OCI-LY3 (cell line): ENCODE results near the gene SRPK3.

Experiments
- H2AFZ ChIP-seq: fragments of 200-600, 300-600 bp; shearing (Covaris generic); 2 replicates; pipeline ENCODE4 v1.6.0; 2014; ENCODE audit warnings: antibody characterized with exemption, low read depth, low read length
- H3K27ac ChIP-seq: fragments of 200-600, 300-600 bp; sonication (generic); 2 replicates; pipeline ENCODE4 v1.5.1; 2014; ENCODE audit warnings: mild to moderate bottlenecking, low read length, moderate library complexity, mixed read lengths
- H3K27me3 ChIP-seq: fragments of 200-600, 300-600 bp; sonication (generic); 2 replicates; pipeline ENCODE4 v1.6.1; 2014; ENCODE audit warnings: low read depth, low read length, mixed read lengths
- H3K36me3 ChIP-seq: fragments of 200-600, 300-600 bp; sonication (generic); replicated peaks from 2 replicates; pipeline ENCODE3; 2014; ENCODE audit warnings: low read depth, low read length, mixed read lengths
- H3K4me1 ChIP-seq: fragments of 300-600, 200-600 bp; sonication (generic); 2 replicates; pipeline ENCODE4 v1.6.1; 2014; ENCODE audit warnings: low read length, mixed read lengths
- H3K4me2 ChIP-seq: fragments of 200-600, 300-600 bp; sonication (generic); 2 replicates; pipeline ENCODE4 v1.6.1; 2014; ENCODE audit warnings: low read length, mixed read lengths
- H3K4me3 ChIP-seq: fragments of 300-600, 200-600 bp; sonication (generic); 2 replicates; pipeline ENCODE4 v1.5.1; 2014; ENCODE audit warnings: antibody characterized with exemption, mild to moderate bottlenecking, low read length, moderate library complexity
- H3K79me2 ChIP-seq: fragments of 300-600, 200-600 bp; shearing (Covaris generic); 2 replicates; pipeline ENCODE4 v1.6.1; 2014; ENCODE audit warnings: mild to moderate bottlenecking, low read length, mixed read lengths
- H3K9ac ChIP-seq: fragments of 300-600, 200-600 bp; shearing (Covaris generic); 2 replicates; pipeline ENCODE4 v1.6.0; 2014; ENCODE audit warnings: mild to moderate bottlenecking, low read length, moderate library complexity
- H3K9me3 ChIP-seq: fragments of 200-600, 300-600 bp; shearing (Covaris generic); 2 replicates; pipeline ENCODE4 v1.6.1; 2014; ENCODE audit warnings: low read length, mixed read lengths; ENCODE audit not compliant: insufficient read depth
- H4K20me1 ChIP-seq: fragments of 200-600, 300-600 bp; sonication (generic); 2 replicates; pipeline ENCODE4 v1.6.1; 2016; ENCODE audit warnings: low read length, mixed read lengths; ENCODE audit not compliant: insufficient read depth
- EZH2phosphoT487 ChIP-seq: fragments of 200-600 bp; shearing (Covaris generic); IDR thresholded peaks from 2 replicates; pipeline ENCODE4 v1.6.1; 2018; ENCODE audit warnings: antibody characterized with exemption, mixed run types, low read depth
- TF ChIP-seq, protein P1 (sequence below): fragments of 200-600, 300-600 bp; sonication (generic); IDR thresholded peaks from 2 replicates; pipeline ENCODE4 v1.5.1; 2014; ENCODE audit warnings: antibody characterized with exemption, low read length, low read depth

The SRPK3 gene

DNA sequence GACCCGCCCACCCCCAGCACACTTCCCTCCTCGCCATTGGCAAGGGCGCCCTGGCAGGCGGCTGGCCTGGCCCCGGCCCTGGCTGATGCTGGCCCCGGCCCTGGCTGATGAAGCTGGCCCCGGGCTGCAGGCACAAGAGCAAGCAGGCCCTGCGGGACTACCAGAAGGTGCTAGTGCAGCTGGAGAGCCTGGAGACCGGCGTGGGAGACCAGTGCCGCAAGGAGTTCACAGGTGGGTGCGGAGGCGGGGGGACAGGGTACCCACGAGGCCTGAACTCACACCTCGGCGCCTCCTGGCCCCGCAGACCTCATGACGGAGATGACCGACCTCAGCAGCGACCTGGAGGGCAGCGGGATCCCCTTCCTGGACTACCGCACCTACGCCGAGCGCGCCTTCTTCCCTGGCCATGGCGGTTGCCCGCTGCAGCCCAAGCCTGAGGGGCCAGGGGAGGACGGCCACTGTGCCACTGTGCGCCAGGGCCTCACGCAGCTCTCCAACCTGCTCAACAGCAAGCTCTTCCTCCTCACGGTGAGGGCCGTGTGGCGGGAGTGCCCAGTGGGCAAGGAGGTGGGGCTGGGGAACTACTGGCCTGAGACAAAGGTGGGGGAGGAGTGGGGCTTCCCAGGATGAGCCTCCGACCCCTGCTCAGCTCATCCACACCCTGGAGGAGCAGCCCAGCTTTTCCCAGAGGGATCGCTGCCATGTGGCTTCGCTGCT is 6.1 kb upstream of the SRPK3 start:
- Histone ChIP-seq H4K20me1 (no peaks in the 10 kb centered on the region), H2AFZ (no peak overlapping the region), H3K27ac (no peak overlapping the region), H3K9me3 (no peaks in the 10 kb centered on the region), H3K36me3 (no peaks in the 10 kb centered on the region), H3K4me1 (no peaks in the 10 kb centered on the region), H3K79me2 (no peaks in the 10 kb centered on the region), H3K27me3 (no peaks in the 10 kb centered on the region), H3K4me2 (no peak overlapping the region), H3K4me3 (no peak overlapping the region), H3K9ac (no peak overlapping the region)
- TF ChIP-seq EZH2phosphoT487: no peak
- TF ChIP-seq, protein P1, sequence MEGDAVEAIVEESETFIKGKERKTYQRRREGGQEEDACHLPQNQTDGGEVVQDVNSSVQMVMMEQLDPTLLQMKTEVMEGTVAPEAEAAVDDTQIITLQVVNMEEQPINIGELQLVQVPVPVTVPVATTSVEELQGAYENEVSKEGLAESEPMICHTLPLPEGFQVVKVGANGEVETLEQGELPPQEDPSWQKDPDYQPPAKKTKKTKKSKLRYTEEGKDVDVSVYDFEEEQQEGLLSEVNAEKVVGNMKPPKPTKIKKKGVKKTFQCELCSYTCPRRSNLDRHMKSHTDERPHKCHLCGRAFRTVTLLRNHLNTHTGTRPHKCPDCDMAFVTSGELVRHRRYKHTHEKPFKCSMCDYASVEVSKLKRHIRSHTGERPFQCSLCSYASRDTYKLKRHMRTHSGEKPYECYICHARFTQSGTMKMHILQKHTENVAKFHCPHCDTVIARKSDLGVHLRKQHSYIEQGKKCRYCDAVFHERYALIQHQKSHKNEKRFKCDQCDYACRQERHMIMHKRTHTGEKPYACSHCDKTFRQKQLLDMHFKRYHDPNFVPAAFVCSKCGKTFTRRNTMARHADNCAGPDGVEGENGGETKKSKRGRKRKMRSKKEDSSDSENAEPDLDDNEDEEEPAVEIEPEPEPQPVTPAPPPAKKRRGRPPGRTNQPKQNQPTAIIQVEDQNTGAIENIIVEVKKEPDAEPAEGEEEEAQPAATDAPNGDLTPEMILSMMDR: no peak

DNA sequence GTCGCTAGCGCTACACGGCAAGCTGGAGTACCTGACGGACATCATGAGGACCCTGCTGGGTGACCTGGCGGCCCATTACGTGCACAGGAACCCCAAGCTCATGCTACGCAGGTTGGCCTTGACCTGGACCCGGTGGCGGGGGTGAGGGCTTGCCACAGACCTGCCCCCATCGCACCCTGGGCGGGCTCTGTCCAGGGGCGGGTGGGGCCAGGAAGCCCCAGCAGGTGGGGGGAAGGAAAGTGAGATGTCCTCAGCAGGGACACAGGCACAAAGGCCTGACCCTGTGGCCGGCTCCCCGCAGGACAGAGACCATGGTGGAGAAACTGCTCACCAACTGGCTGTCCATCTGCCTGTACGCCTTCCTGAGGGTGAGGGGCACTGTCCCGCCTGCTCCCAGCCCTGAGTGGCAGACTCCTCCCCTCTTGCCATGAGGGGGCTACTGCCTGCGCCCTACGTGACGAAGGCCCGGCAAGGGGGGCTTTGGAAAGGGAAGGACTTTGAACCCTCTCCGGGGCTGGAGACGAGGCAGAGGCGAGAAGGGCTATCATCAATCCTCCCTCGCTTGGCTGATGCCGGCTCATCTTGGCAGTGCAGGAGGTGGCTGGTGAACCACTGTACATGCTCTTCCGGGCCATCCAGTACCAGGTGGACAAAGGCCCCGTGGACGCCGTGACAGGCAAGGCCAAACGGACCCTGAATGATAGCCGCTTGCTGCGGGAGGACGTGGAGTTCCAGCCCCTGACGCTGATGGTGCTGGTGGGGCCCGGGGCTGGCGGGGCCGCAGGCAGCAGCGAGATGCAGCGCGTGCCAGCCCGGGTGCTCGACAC is 5.3 kb upstream of the SRPK3 start:
- no peak for TF ChIP-seq EZH2phosphoT487
- TF ChIP-seq, protein P1: no peak
- Histone ChIP-seq H3K4me3 (no peak overlapping the region), H3K36me3 (no peaks in the 10 kb centered on the region), H3K27me3 (no peaks in the 10 kb centered on the region), H4K20me1 (no peaks in the 10 kb centered on the region), H2AFZ (no peak overlapping the region), H3K79me2 (no peaks in the 10 kb centered on the region), H3K9me3 (no peaks in the 10 kb centered on the region), H3K9ac (no peak overlapping the region), H3K27ac (no peak overlapping the region), H3K4me2 (no peak overlapping the region), H3K4me1 (no peaks in the 10 kb centered on the region)

DNA sequence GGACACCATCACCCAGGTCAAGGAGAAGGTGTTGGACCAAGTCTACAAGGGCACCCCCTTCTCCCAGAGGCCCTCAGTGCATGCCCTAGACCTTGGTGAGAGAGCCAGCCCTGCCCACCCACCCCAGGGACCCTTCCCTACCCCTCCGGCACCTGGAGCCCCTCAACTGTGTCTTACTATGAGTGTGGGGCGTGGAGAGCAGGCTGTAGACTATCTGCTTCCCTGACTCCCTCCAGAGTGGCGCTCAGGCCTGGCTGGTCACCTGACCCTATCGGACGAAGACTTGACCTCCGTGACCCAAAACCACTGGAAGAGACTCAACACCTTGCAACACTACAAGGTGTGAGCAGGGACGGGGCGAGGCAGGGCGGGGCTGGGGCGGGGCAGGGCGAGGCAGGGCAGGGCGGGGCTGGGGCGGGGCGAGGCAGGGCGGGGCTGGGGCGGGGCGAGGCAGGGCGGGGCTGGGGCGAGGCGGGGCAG is 4.7 kb upstream of the SRPK3 start:
- H3K4me1 ChIP-seq: no peaks in the 10 kb centered on the region
- no peaks in the 10 kb centered on the region for H3K27me3 ChIP-seq
- no peaks in the 10 kb centered on the region for H3K36me3 ChIP-seq
- TF ChIP-seq, protein P1: no peak
- no peak for TF ChIP-seq EZH2phosphoT487
- H2AFZ ChIP-seq: no peak overlapping the region
- H3K9ac ChIP-seq: no peak overlapping the region
- H3K4me3 ChIP-seq: no peak overlapping the region
- H4K20me1 ChIP-seq: no peaks in the 10 kb centered on the region
- H3K79me2 ChIP-seq: no peaks in the 10 kb centered on the region
- no peaks in the 10 kb centered on the region for H3K9me3 ChIP-seq
- no peak overlapping the region for H3K27ac ChIP-seq
- no peak overlapping the region for H3K4me2 ChIP-seq

DNA sequence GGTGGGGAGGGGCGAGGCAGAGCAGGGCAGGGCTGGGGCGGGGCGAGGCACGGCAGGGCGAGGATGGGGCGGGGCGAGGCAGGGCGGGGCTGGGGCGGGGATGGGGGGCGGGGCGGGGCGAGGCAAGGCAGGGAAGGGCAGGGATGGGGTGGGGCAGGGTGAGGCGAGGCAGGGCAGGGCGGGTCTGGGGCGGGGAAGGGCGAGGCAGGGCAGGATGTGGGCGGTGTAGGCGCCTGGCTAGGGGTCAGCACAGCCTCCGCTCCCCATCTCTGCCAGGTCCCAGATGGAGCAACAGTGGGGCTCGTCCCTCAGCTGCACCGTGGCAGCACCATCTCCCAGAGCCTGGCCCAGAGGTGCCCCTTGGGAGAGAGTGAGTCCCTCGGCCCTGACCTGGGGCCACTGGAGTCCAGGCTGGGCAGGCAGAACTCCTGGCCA is 4.2 kb upstream of the SRPK3 start:
- Histone ChIP-seq H3K9ac (no peak overlapping the region), H3K9me3 (no peaks in the 10 kb centered on the region)
- TF ChIP-seq, protein P1: no peak
- TF ChIP-seq EZH2phosphoT487: no peak

More for the DNA sequence above, 4.2 kb upstream of the SRPK3 start:
- no peaks in the 10 kb centered on the region for H3K79me2 ChIP-seq
- H3K4me2 ChIP-seq: no peak overlapping the region
- H3K4me3 ChIP-seq: no peak overlapping the region
- no peaks in the 10 kb centered on the region for H3K36me3 ChIP-seq
- H4K20me1 ChIP-seq: no peaks in the 10 kb centered on the region
- no peaks in the 10 kb centered on the region for H3K27me3 ChIP-seq
- no peak overlapping the region for H2AFZ ChIP-seq
- H3K4me1 ChIP-seq: no peaks in the 10 kb centered on the region
- no peak overlapping the region for H3K27ac ChIP-seq
